ENCODE results near the gene FLYWCH1. TPM values are rescaled to one million over a fixed set of nuclear protein-coding genes. Genes with fewer than 3 reads are reported as not detected.

FLYWCH1 gene
- total RNA-seq, 1 experiment from 2014 or later = 12.5 TPM

GRCh38 chr16:2968368-2968737 is 56.6 kb downstream of the FLYWCH1 start:
- Histone ChIP-seq H4K8ac (replicated peaks; ENCODE audit: insufficient read length, low read depth, low read length) (no peak overlapping the region), H3K56ac (ENCODE audit: insufficient read length, low read depth, low read length) (no peak overlapping the region), H3K27ac (ENCODE audit: insufficient read length, low read depth, low read length) (no peak overlapping the region), H2AK5ac (ENCODE audit: insufficient read length, low read length) (no peak overlapping the region), H3K4ac (ENCODE audit: low read depth, low read length) (no peak overlapping the region), H3K23me2 (ENCODE audit: insufficient read length, low read depth, low read length, poor library complexity, severe bottlenecking) (peaks cover 15% of the 10 kb centered on the region), H3K9me3 (ENCODE audit: control insufficient read depth, low read depth, low read length) (no peaks in the 10 kb centered on the region), H3K4me1 (ENCODE audit: insufficient read depth, low read length) (no peaks in the 10 kb centered on the region), H3K79me2 (ENCODE audit: insufficient read depth, low read length) (no peaks in the 10 kb centered on the region), H2BK15ac (ENCODE audit: low read depth, low read length) (no peak overlapping the region), H2BK12ac (ENCODE audit: insufficient read length, low read depth, low read length) (no peak overlapping the region), H2BK120ac (ENCODE audit: low read depth, low read length, poor library complexity, severe bottlenecking) (no peak overlapping the region), H3K79me1 (ENCODE audit: insufficient read depth, low read depth, low read length, poor library complexity, severe bottlenecking) (no peaks in the 10 kb centered on the region), H3K23ac (ENCODE audit: insufficient read length, low read depth, low read length) (no peak overlapping the region), H3K9ac (ENCODE audit: extremely low read depth, insufficient read length, low read length) (no peak overlapping the region), H4K20me1 (ENCODE audit: control insufficient read depth, insufficient read depth, insufficient read length) (peaks cover 3% of the 10 kb centered on the region), H3K18ac (ENCODE audit: insufficient read length, low read depth, low read length) (no peak overlapping the region), H2BK20ac (ENCODE audit: low read depth, low read length, poor library complexity, severe bottlenecking) (no peak overlapping the region), H2AFZ (ENCODE audit: low read length) (no peak overlapping the region), H4K5ac (ENCODE audit: insufficient read length, low read depth, low read length) (no peak overlapping the region), H3K4me2 (ENCODE audit: insufficient read depth, insufficient read length, low read length) (peak overlapping the region; percentile 58), H3T11ph (ENCODE audit: low read length) (no peak overlapping the region), H4K91ac (ENCODE audit: insufficient read length, low read depth, low read length) (no peak overlapping the region), H3K27me3 (ENCODE audit: insufficient read depth, low read length) (no peaks in the 10 kb centered on the region), H3K14ac (ENCODE audit: insufficient read depth, low read length) (no peak overlapping the region; the same call in 1 of the 2 replicates), H2BK5ac (ENCODE audit: insufficient read length, low read length) (no peak overlapping the region)
- peak overlapping the region; percentile 64 to 77 for H3K4me3 Mint-ChIP-seq
- peak overlapping the region in 2 of 3 experiments; percentile 31 to 90; a peak in 2 of 7 replicates for H3K27ac Mint-ChIP-seq
- no CpG with 5 or more reads among the region's 18 CpGs for WGBS (ENCODE audit: extremely low coverage, insufficient read length, low lambda C conversion rate)
- TF ChIP-seq, protein P1, sequence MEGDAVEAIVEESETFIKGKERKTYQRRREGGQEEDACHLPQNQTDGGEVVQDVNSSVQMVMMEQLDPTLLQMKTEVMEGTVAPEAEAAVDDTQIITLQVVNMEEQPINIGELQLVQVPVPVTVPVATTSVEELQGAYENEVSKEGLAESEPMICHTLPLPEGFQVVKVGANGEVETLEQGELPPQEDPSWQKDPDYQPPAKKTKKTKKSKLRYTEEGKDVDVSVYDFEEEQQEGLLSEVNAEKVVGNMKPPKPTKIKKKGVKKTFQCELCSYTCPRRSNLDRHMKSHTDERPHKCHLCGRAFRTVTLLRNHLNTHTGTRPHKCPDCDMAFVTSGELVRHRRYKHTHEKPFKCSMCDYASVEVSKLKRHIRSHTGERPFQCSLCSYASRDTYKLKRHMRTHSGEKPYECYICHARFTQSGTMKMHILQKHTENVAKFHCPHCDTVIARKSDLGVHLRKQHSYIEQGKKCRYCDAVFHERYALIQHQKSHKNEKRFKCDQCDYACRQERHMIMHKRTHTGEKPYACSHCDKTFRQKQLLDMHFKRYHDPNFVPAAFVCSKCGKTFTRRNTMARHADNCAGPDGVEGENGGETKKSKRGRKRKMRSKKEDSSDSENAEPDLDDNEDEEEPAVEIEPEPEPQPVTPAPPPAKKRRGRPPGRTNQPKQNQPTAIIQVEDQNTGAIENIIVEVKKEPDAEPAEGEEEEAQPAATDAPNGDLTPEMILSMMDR (conservative IDR thresholded peaks at IDR 0.05) = no peak
- peaks cover 23% of the 10 kb centered on the region for H3K27me3 Mint-ChIP-seq (ENCODE audit: low read depth)
- peaks cover 4 to 17% (median 16%) of the 10 kb centered on the region in 3 experiments; a peak in 6 of 7 replicates for H3K36me3 Mint-ChIP-seq (ENCODE audit: insufficient read depth in 1 of 3, low read depth in 3 of 3)
- peaks cover 20 to 24% of the 10 kb centered on the region in 2 experiments for H3K4me1 Mint-ChIP-seq
- H3K9me3 Mint-ChIP-seq = no peaks in the 10 kb centered on the region
- DNase-seq = no peak

All from H9 (cell line).